Transverse colon (tissue), 4 donors: ENCODE measurements around the gene NMUR2. TPM values are rescaled to one million over a fixed set of nuclear protein-coding genes. Genes with fewer than 3 reads are reported as not detected.

Source experiments
- DNase-seq: peaks from one replicate; pipeline ENCODE4 v3.0.0-alpha.2; 2019
- H3K27ac ChIP-seq, 4 donors: fragments of 200-600 bp; sonication (generic); 2 replicates each; pipeline ENCODE4 v1.5.1; 2016 to 2018; ENCODE audit warnings: inconsistent platforms in 4 of 4
- H3K27me3 ChIP-seq: fragments of 200-600 bp; sonication (generic); 2 replicates; pipeline ENCODE4 v1.5.1; 2017; ENCODE audit warnings: inconsistent platforms
- H3K36me3 ChIP-seq, 4 donors: fragments of 200-600 bp; sonication (generic); 2 replicates each; pipeline ENCODE4 v1.5.1; 2017 to 2019; ENCODE audit warnings: inconsistent platforms in 4 of 4
- H3K4me1 ChIP-seq, 4 donors: fragments of 200-600 bp; sonication (generic); 2 replicates each; pipeline ENCODE4 v1.5.1; 2017 to 2020; ENCODE audit warnings: inconsistent platforms in 4 of 4
- H3K4me3 ChIP-seq, 4 donors: fragments of 200-600 bp; sonication (generic); 1 replicate in 1 of 4; 2 replicates in 3 of 4; pipeline versions ENCODE4 v1.5.1 to v1.6.1; 2017 to 2019; ENCODE audit warnings: inconsistent platforms in 4 of 4
- H3K9me3 ChIP-seq, 2 donors: fragments of 200-600 bp; sonication (generic); 2 replicates each; pipeline ENCODE4 v1.5.1; 2017 to 2019; ENCODE audit warnings: inconsistent platforms in 2 of 2
- CTCF ChIP-seq, 5 experiments: fragments of 200-600 bp in 3 of 5; fragments of 450-650 bp in 2 of 5; sonication (generic) in 3 of 5; IDR thresholded peaks; 1 replicate in 2 of 5; 2 replicates in 3 of 5; pipeline ENCODE4 v1.5.1; 2016 to 2017; ENCODE audit warnings: antibody characterized with exemption in 5 of 5, inconsistent platforms in 3 of 5, mild to moderate bottlenecking in 2 of 5, moderate library complexity in 1 of 5
- EP300 ChIP-seq: sonication (generic); formaldehyde crosslinking; IDR thresholded peaks from one replicate; pipeline ENCODE4 v1.6.1; 2017; ENCODE audit warnings: antibody characterized with exemption, low read depth
- POLR2A ChIP-seq: fragments of 450-650 bp; IDR thresholded peaks from one replicate; pipeline ENCODE4 v1.6.1; 2016; ENCODE audit warnings: antibody characterized with exemption, mild to moderate bottlenecking, moderate library complexity
- POLR2AphosphoS5 ChIP-seq, 3 donors: sonication (generic); formaldehyde crosslinking; IDR thresholded peaks; one replicate each; pipeline ENCODE4 v1.6.1; 2016; ENCODE audit warnings: antibody characterized with exemption in 3 of 3
- WGBS, 2 donors: methylation state at CpG; one replicate each; pipeline ENCODE4 v1.1.5; 2018; ENCODE audit warnings: low coverage in 1 of 2; 5-methylcytosine and 5-hydroxymethylcytosine counted together
- in situ Hi-C, 4 donors: fragments of 200-750 bp; cut with MboI; loops; one replicate each; pipeline versions ENCODE4 v1.15.0 to v1.15.1; 2017; ENCODE audit warnings: low sequenced_read_pairs in 3 of 4, low pct_ligation_motif_present in 1 of 4, low pct_unique_long_range_greater_than_20kb in 1 of 4
- intact Hi-C: fragments of 100-400 bp; cut with DNase I; formaldehyde crosslinking; loops from one replicate; pipeline ENCODE4 v1.15.1; 2023; ENCODE audit warnings: low total_unique reads
- total RNA-seq, 4 donors: library from RNA; depleted of rRNA; stranded (reverse); fragments of >200 nt; gene quantifications; one replicate each; pipeline ENCODE4 v1.1.0, GENCODE V29; 2016

The NMUR2 gene
- total RNA-seq, 4 donors from 2014 or later, result not detected

- Histone ChIP-seq H3K4me1 (no peaks in the 10 kb centered on the region), H3K27me3 (no peaks in the 10 kb centered on the region), H3K27ac (no peak overlapping the region), H3K4me3 (no peak overlapping the region), H3K36me3 (no peaks in the 10 kb centered on the region), H3K9me3 (no peaks in the 10 kb centered on the region)
- intact Hi-C loops (no loop called here), in situ Hi-C loops (no loop called here)
- DNase-seq, result no peak
- no peak for TF ChIP-seq POLR2A
- no peak for TF ChIP-seq EP300
- no peak for TF ChIP-seq CTCF (IDR thresholded peaks at IDR 0.05)
- TF ChIP-seq POLR2AphosphoS5 (IDR thresholded peaks at IDR 0.05), result no peak
- 24 to 39% methylated on average over 3 of the region's 3 CpGs for WGBS, 2 donors
Observed at GRCh38 chr5:152427721-152428120, 22.6 kb upstream of the NMUR2 start.

- in situ Hi-C loops (no loop called here), intact Hi-C loops (no loop called here)
- no peaks in the 10 kb centered on the region for H3K36me3 ChIP-seq
- TF ChIP-seq POLR2AphosphoS5 (IDR thresholded peaks at IDR 0.05) (no peak), EP300 (no peak), CTCF (IDR thresholded peaks at IDR 0.05) (no peak), POLR2A (no peak)
- no peak overlapping the region for H3K27ac ChIP-seq
- H3K27me3 ChIP-seq, result no peaks in the 10 kb centered on the region
- WGBS, 2 donors, result 72 to 73% methylated on average over 2 of the region's 2 CpGs
- no peak for DNase-seq
- H3K9me3 ChIP-seq, result no peaks in the 10 kb centered on the region
- no peaks in the 10 kb centered on the region for H3K4me1 ChIP-seq
- no peak overlapping the region for H3K4me3 ChIP-seq
Observed at GRCh38 chr5:152425083-152425482, 20.0 kb upstream of the NMUR2 start.

- no peak overlapping the region for H3K4me3 ChIP-seq
- DNase-seq, result no peak
- WGBS, 2 donors, result 67 to 73% methylated on average over 1 to 2 of the region's 2 CpGs
- no peaks in the 10 kb centered on the region for H3K9me3 ChIP-seq
- in situ Hi-C loops, result no loop called here
- TF ChIP-seq POLR2A (no peak), POLR2AphosphoS5 (IDR thresholded peaks at IDR 0.05) (no peak), CTCF (IDR thresholded peaks at IDR 0.05) (no peak), EP300 (no peak)
- no peaks in the 10 kb centered on the region for H3K27me3 ChIP-seq
- intact Hi-C loops, result no loop called here
- H3K27ac ChIP-seq, result no peak overlapping the region
- H3K4me1 ChIP-seq, result no peaks in the 10 kb centered on the region
- H3K36me3 ChIP-seq, result no peaks in the 10 kb centered on the region
Observed at GRCh38 chr5:152424501-152424900, 19.4 kb upstream of the NMUR2 start.

GRCh38 chr5:152422081-152422480, 17.0 kb upstream of the NMUR2 start:
- TF ChIP-seq CTCF (IDR thresholded peaks at IDR 0.05), result no peak
- no peaks in the 10 kb centered on the region for H3K4me1 ChIP-seq
- WGBS, 2 donors, result 76 to 84% methylated on average over 2 of the region's 2 CpGs
- H3K4me3 ChIP-seq, result no peak overlapping the region
- in situ Hi-C loops, result no loop called here
- H3K27ac ChIP-seq, result no peak overlapping the region
- no peak for DNase-seq
- intact Hi-C loops, result no loop called here
- H3K9me3 ChIP-seq, result no peaks in the 10 kb centered on the region
- no peaks in the 10 kb centered on the region for H3K36me3 ChIP-seq
- no peaks in the 10 kb centered on the region for H3K27me3 ChIP-seq
